HCT116 (cell line): ENCODE measurements around the gene TIMM13. TPM values are rescaled to one million over a fixed set of nuclear protein-coding genes. Genes with fewer than 3 reads are reported as not detected.
"Not testable (repeated sequence)": the region's sequence is repeated elsewhere in the genome, so short reads cannot be mapped to it uniquely, and the experiment has no call there.

ENCODE experiments used
- ATAC-seq: fragments of 200-7000 bp; cut with Tn5 transposase; 2 replicates; pipeline ENCODE4 v1.9.1; 2020; ENCODE audit warnings: mild to moderate bottlenecking, moderate library complexity
- BruUV-seq: library from RNA; stranded (reverse); fragments of 400-500 nt; replicated peaks from 2 replicates; lab custom pipeline; 2021; lab: Mats Ljungman, UMichigan
- CTCF ChIA-PET: fragments of 300-600 bp; sonication (Branson Sonifier 250); formaldehyde crosslinking; loops from one replicate; lab custom pipeline; 2021; ENCODE audit warnings: antibody characterized with exemption; lab: Charles Lee
- POLR2A ChIA-PET: fragments of 300-600, 350-600 bp; sonication (Branson Sonifier 250); formaldehyde crosslinking; loops from one replicate; lab custom pipeline; 2021; ENCODE audit warnings: antibody characterized with exemption; lab: Charles Lee
- RAD21 ChIA-PET, 2 experiments: fragments of 300-600 bp; sonication (Branson Sonifier 250); formaldehyde crosslinking; loops; one replicate each; lab custom pipeline; 2023; ENCODE audit warnings: low total read pairs in 2 of 2; ENCODE audit not compliant: uncharacterized antibody in 2 of 2, unreplicated experiment in 2 of 2, low non-redundant PET in 1 of 2; lab: Charles Lee
- DNase-seq: peaks from one replicate; pipeline ENCODE4 v3.0.0-alpha.2; 2010; ENCODE audit warnings: low read depth, low spot score
- H2AFZ ChIP-seq: fragments of 200-600 bp; shearing (Covaris generic), sonication (generic); 2 replicates; pipeline ENCODE4 v1.6.1; 2017; ENCODE audit warnings: low read depth, mixed run types, mixed read lengths, antibody characterized with exemption, low read length; ENCODE audit not compliant: poor library complexity, severe bottlenecking
- H3K27ac ChIP-seq: 2 replicates; pipeline ENCODE4 v1.5.1; 2012; ENCODE audit warnings: low read depth, low read length
- H3K27me3 ChIP-seq: fragments of 200-600 bp; sonication (generic); 2 replicates; pipeline ENCODE4 v1.6.1; 2016; ENCODE audit warnings: mixed run types, low read length, mixed read lengths; ENCODE audit not compliant: insufficient read depth
- H3K36me3 ChIP-seq, 2 experiments: fragments of 200-500 bp in 1 of 2; fragments of 200-600 bp in 1 of 2; sonication (Bioruptor generic) in 1 of 2; sonication (generic) in 1 of 2; 2 replicates each; pipeline versions ENCODE4 v1.5.1 to v1.6.1; 2014 to 2016; ENCODE audit warnings: low read length in 2 of 2, inconsistent platforms in 1 of 2, mixed read lengths in 1 of 2, mixed run types in 1 of 2; ENCODE audit not compliant: insufficient read depth in 2 of 2, control insufficient read depth in 1 of 2
- H3K4me1 ChIP-seq, 2 experiments: fragments of 200-600 bp in 1 of 2; sonication (generic) in 1 of 2; 2 replicates each; pipeline versions ENCODE4 v1.5.1 to v1.6.1; 2012 to 2017; ENCODE audit warnings: low read length in 2 of 2, inconsistent platforms in 1 of 2, mild to moderate bottlenecking in 1 of 2, mixed read lengths in 1 of 2, mixed run types in 1 of 2, moderate library complexity in 1 of 2; ENCODE audit not compliant: insufficient read depth in 2 of 2, control insufficient read depth in 1 of 2
- H3K4me2 ChIP-seq: fragments of 200-600 bp; sonication (generic); 2 replicates; pipeline ENCODE4 v1.6.1; 2017; ENCODE audit warnings: mixed run types, low read length, mixed read lengths
- H3K4me3 ChIP-seq, 2 experiments: fragments of 200-600 bp in 1 of 2; sonication (generic) in 1 of 2; replicated peaks in 1 of 2; 2 replicates each; pipeline ENCODE4 v1.5.1; 2011 to 2016; ENCODE audit warnings: low read length in 2 of 2, control low read depth in 1 of 2, low read depth in 1 of 2, mild to moderate bottlenecking in 1 of 2, mixed read lengths in 1 of 2, mixed run types in 1 of 2
- H3K79me2 ChIP-seq: fragments of 200-600 bp; sonication (generic); 2 replicates; pipeline ENCODE4 v1.6.1; 2017; ENCODE audit warnings: mild to moderate bottlenecking, mixed run types, low read length, moderate library complexity, mixed read lengths; ENCODE audit not compliant: insufficient read depth
- H3K9ac ChIP-seq: fragments of 200-600 bp; sonication (generic); 2 replicates; pipeline ENCODE4 v1.6.1; 2016; ENCODE audit warnings: low read length, mixed read lengths
- H3K9me2 ChIP-seq: fragments of 200-600 bp; sonication (generic), shearing (Covaris generic); 2 replicates; pipeline ENCODE4 v1.6.1; 2017; ENCODE audit warnings: mixed run types, mild to moderate bottlenecking, moderate library complexity; ENCODE audit not compliant: insufficient read depth
- H3K9me3 ChIP-seq, 2 experiments: fragments of 200-500 bp in 1 of 2; fragments of 200-600 bp in 1 of 2; sonication (Bioruptor generic) in 1 of 2; sonication (generic) in 1 of 2; 2 replicates each; pipeline ENCODE4 v1.6.1; 2014 to 2017; ENCODE audit warnings: low read length in 2 of 2, mixed read lengths in 2 of 2, inconsistent platforms in 1 of 2, low read depth in 1 of 2, mild to moderate bottlenecking in 1 of 2, mixed run types in 1 of 2, moderate library complexity in 1 of 2; ENCODE audit not compliant: control insufficient read depth in 1 of 2, insufficient read depth in 1 of 2
- H4K20me1 ChIP-seq: fragments of 200-600 bp; sonication (generic), shearing (Covaris generic); 2 replicates; pipeline ENCODE4 v1.6.1; 2017; ENCODE audit warnings: mixed run types, mild to moderate bottlenecking, moderate library complexity; ENCODE audit not compliant: insufficient read depth
- CBX3 ChIP-seq: IDR thresholded peaks from 2 replicates; pipeline ENCODE4 v1.6.1; 2012; ENCODE audit warnings: low read depth
- ELF1 ChIP-seq: IDR thresholded peaks from 2 replicates; pipeline ENCODE4 v1.6.1; 2012; ENCODE audit warnings: low read depth, borderline replicate concordance
- POLR2AphosphoS5 ChIP-seq: IDR thresholded peaks from 2 replicates; pipeline ENCODE4 v1.6.1; 2011; ENCODE audit warnings: mild to moderate bottlenecking, low read depth, low read length, moderate library complexity
- ZNF274 ChIP-seq: fragments of 200-500 bp; sonication (Bioruptor generic); IDR thresholded peaks from 2 replicates; pipeline ENCODE4 v1.6.1; 2014; ENCODE audit warnings: mild to moderate bottlenecking, low read depth, low read length, inconsistent platforms
- intact Hi-C: fragments of 100-400 bp; cut with micrococcal nuclease; formaldehyde crosslinking; loops from 2 replicates; pipeline ENCODE4 v1.10.0; 2022
- total RNA-seq: library from RNA; stranded (reverse); gene quantifications from one replicate; pipeline ENCODE4 v1.2.1, GENCODE V29; 2021; ENCODE audit not compliant: unreplicated experiment
- TF ChIP-seq, protein P1 (sequence below): IDR thresholded peaks from 2 replicates; pipeline ENCODE4 v1.6.1; 2011; ENCODE audit warnings: mild to moderate bottlenecking, low read length, moderate library complexity; ENCODE audit not compliant: insufficient replicate concordance; ENCODE audit errors: extremely low read depth
- TF ChIP-seq, protein P2 (sequence below), 3 experiments: fragments of 200-600 bp in 1 of 3; sonication (generic) in 1 of 3; IDR thresholded peaks in 2 of 3; conservative IDR thresholded peaks in 1 of 3; 2 replicates each; pipeline ENCODE4 v1.5.1; 2012 to 2017; ENCODE audit warnings: low read depth in 2 of 3, low read length in 2 of 3, antibody characterized with exemption in 1 of 3, borderline replicate concordance in 1 of 3, control low read depth in 1 of 3, mild to moderate bottlenecking in 1 of 3, mixed read lengths in 1 of 3, mixed run types in 1 of 3, moderate library complexity in 1 of 3; ENCODE audit not compliant: insufficient read depth in 1 of 3
- TF ChIP-seq, protein P3 (sequence below): IDR thresholded peaks from 2 replicates; pipeline ENCODE4 v1.6.1; 2012

TIMM13 gene
- total RNA-seq, 1 experiment from 2014 or later, result 151 TPM

DNA sequence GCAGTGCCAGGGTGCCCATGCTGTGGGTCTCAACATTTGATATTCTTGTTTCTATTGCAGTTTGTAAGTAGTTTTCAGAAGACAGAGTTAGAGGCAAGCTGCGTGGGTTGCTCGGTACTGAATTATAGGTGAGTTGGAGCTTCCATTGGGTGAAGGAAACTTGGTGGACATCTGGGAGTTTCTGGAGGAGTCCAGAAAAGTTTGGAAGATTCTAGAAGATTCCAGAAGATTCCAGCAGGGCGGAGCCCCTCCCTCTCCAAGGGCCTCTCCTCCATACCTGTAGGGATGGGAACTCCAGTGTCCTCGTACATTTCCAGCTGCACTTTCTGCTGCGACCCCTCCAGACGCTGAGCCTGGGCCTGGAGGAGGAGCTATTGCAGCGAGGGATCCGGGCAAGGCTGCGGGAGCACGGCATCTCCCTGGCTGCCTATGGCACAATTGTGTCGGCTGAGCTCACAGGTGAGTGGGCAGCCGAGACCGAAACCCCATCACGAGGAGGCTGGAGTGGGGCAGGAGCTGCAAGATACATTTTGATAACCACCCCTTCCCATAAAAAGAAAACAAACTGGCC, 28.6 kb downstream of the TIMM13 start:
- intact Hi-C loops, result no loop called here

DNA sequence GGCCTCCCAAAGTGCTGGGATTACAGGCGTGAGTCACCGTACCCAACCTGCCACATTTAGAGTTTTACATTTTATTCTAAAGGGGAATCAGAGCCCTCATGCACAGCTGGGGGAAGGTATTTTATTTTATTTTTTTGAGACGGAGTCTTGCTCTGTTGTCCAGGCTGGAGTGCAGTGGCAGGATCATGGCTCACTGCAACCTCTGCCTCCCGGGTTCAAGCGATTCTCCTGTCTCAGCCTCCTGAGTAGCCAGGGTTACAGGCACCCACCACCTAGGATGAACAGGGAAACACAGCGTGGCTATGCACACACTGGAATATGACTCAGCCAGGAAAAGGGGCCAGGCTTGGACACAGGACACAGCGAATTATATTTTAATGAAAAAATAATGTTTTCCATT, 30.2 kb downstream of the TIMM13 start:
- H3K27ac ChIP-seq, H2AFZ ChIP-seq, H3K79me2 ChIP-seq, H4K20me1 ChIP-seq, H3K9me3 ChIP-seq, ATAC-seq, BruUV-seq, POLR2A ChIA-PET, DNase-seq, H3K9me2 ChIP-seq, H3K36me3 ChIP-seq, H3K9ac ChIP-seq, H3K4me1 ChIP-seq, CTCF ChIA-PET, RAD21 ChIA-PET, H3K4me3 ChIP-seq, H3K4me2 ChIP-seq, H3K27me3 ChIP-seq, intact Hi-C loops: not testable (repeated sequence)

More for the DNA sequence above, 28.6 kb downstream of the TIMM13 start:
- Histone ChIP-seq H3K27ac (no peak overlapping the region), H2AFZ (no peak overlapping the region), H3K9me3 (no peaks in the 10 kb centered on the region), H3K36me3 (no peaks in the 10 kb centered on the region), H3K4me2 (no peak overlapping the region), H3K9me2 (no peaks in the 10 kb centered on the region), H3K9ac (no peak overlapping the region), H3K4me1 (peaks cover 0 to 10% of the 10 kb centered on the region in 2 experiments; a peak in 2 of 4 replicates), H3K27me3 (no peaks in the 10 kb centered on the region), H4K20me1 (no peaks in the 10 kb centered on the region), H3K79me2 (no peaks in the 10 kb centered on the region), H3K4me3 (no peak overlapping the region)
- no TSS peak for BruUV-seq
- POLR2A ChIA-PET, result no interaction called here
- TF ChIP-seq ELF1 (no peak), CBX3 (no peak), POLR2AphosphoS5 (no peak), ZNF274 (no peak)
- TF ChIP-seq, protein P1, sequence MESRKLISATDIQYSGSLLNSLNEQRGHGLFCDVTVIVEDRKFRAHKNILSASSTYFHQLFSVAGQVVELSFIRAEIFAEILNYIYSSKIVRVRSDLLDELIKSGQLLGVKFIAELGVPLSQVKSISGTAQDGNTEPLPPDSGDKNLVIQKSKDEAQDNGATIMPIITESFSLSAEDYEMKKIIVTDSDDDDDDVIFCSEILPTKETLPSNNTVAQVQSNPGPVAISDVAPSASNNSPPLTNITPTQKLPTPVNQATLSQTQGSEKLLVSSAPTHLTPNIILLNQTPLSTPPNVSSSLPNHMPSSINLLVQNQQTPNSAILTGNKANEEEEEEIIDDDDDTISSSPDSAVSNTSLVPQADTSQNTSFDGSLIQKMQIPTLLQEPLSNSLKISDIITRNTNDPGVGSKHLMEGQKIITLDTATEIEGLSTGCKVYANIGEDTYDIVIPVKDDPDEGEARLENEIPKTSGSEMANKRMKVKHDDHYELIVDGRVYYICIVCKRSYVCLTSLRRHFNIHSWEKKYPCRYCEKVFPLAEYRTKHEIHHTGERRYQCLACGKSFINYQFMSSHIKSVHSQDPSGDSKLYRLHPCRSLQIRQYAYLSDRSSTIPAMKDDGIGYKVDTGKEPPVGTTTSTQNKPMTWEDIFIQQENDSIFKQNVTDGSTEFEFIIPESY, result no peak
- TF ChIP-seq, protein P2, sequence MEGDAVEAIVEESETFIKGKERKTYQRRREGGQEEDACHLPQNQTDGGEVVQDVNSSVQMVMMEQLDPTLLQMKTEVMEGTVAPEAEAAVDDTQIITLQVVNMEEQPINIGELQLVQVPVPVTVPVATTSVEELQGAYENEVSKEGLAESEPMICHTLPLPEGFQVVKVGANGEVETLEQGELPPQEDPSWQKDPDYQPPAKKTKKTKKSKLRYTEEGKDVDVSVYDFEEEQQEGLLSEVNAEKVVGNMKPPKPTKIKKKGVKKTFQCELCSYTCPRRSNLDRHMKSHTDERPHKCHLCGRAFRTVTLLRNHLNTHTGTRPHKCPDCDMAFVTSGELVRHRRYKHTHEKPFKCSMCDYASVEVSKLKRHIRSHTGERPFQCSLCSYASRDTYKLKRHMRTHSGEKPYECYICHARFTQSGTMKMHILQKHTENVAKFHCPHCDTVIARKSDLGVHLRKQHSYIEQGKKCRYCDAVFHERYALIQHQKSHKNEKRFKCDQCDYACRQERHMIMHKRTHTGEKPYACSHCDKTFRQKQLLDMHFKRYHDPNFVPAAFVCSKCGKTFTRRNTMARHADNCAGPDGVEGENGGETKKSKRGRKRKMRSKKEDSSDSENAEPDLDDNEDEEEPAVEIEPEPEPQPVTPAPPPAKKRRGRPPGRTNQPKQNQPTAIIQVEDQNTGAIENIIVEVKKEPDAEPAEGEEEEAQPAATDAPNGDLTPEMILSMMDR (IDR thresholded peaks at IDR 0.05 in 2 of 3, conservative IDR thresholded peaks at IDR 0.05 in 1 of 3; ENCODE audit: borderline replicate concordance in 1 of 3, insufficient read depth in 1 of 3, low read depth in 2 of 3, low read length in 2 of 3), result no peak
- TF ChIP-seq, protein P3, sequence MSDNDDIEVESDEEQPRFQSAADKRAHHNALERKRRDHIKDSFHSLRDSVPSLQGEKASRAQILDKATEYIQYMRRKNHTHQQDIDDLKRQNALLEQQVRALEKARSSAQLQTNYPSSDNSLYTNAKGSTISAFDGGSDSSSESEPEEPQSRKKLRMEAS, result no peak
- DNase-seq (no peak), ATAC-seq (no peak)
- CTCF ChIA-PET, result no interaction called here
- RAD21 ChIA-PET, result no interaction called here

DNA sequence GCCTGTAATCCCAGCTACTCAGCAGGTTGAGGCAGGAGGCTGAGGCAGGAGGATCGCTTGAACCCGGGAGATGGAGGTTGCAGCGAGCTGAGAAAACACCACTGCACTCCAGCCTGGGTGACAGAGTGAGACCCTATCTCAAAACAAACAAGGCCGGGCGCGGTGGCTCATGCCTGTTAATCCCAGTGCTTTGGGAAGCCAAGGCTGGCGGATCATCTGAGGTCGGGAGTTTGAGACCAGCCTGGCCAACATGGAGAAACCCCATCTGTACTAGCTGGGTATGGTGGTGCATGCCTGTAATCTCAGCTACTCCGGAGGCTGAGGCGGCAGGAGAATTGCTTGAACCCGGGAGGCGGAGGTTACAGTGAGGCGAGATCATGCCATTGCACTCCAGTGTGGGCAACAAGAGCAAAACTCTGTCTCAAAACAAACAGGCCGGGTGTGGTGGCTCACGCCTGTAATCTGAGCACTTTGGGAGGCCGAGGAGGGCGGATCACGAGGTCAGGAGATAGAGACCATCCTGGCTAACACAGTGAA, 32.0 kb downstream of the TIMM13 start:
- H2AFZ ChIP-seq, DNase-seq, H3K27me3 ChIP-seq, H3K79me2 ChIP-seq, BruUV-seq, H3K27ac ChIP-seq, POLR2A ChIA-PET, H3K9me2 ChIP-seq, H3K4me1 ChIP-seq, H3K9ac ChIP-seq, intact Hi-C loops, RAD21 ChIA-PET, H3K4me2 ChIP-seq, CTCF ChIA-PET, H3K9me3 ChIP-seq, H3K36me3 ChIP-seq, H4K20me1 ChIP-seq, ATAC-seq, H3K4me3 ChIP-seq: not testable (repeated sequence)
